B cell (primary cell): ENCODE data around the gene GNAT2. TPM values are rescaled to one million over a fixed set of nuclear protein-coding genes. Genes with fewer than 3 reads are reported as not detected.

Source experiments
- ATAC-seq: fragments of 200-7000 bp; cut with Tn5 transposase; one replicate; pipeline ENCODE4 v1.10.0; 2021; ENCODE audit warnings: low read depth, mild to moderate bottlenecking, moderate number of reproducible peaks, moderate library complexity
- CTCF ChIA-PET: fragments of 350-600 bp; sonication (Branson Sonifier 250); formaldehyde crosslinking; loops from one replicate; lab custom pipeline; 2021; ENCODE audit warnings: antibody characterized with exemption, inconsistent platforms; lab: Charles Lee
- POLR2A ChIA-PET: fragments of 350-600 bp; sonication (Branson Sonifier 250); formaldehyde crosslinking; loops from one replicate; lab custom pipeline; 2021; ENCODE audit warnings: antibody characterized with exemption; lab: Charles Lee
- DNase-seq: peaks from one replicate; pipeline ENCODE4 v3.0.0; 2013
- H2AFZ ChIP-seq: 2 replicates; pipeline ENCODE4 v1.6.1; 2012; ENCODE audit warnings: mild to moderate bottlenecking, low read depth, low read length; ENCODE audit not compliant: insufficient read depth, poor library complexity, severe bottlenecking
- H3K27ac ChIP-seq, 2 donors: 1 replicate in 1 of 2; 2 replicates in 1 of 2; pipeline ENCODE4 v1.5.1; 2012 to 2013; ENCODE audit warnings: low read length in 2 of 2, mild to moderate bottlenecking in 2 of 2, moderate library complexity in 1 of 2
- H3K27me3 ChIP-seq, 4 experiments: fragments of 200-600 bp in 1 of 4; sonication (generic) in 1 of 4; replicated peaks in 1 of 4; 1 replicate in 2 of 4; 2 replicates in 2 of 4; pipeline versions ENCODE4 v1.6.1 to v1.7.0; 2013 to 2016; ENCODE audit warnings: low read length in 3 of 4, mild to moderate bottlenecking in 2 of 4, mixed read lengths in 1 of 4, moderate library complexity in 1 of 4; ENCODE audit not compliant: insufficient read depth in 4 of 4, control insufficient read depth in 3 of 4; ENCODE audit errors: control extremely low read depth in 1 of 4
- H3K36me3 ChIP-seq, 2 experiments: replicated peaks in 1 of 2; 1 replicate in 1 of 2; 2 replicates in 1 of 2; pipeline versions ENCODE4 v1.6.1 to v1.7.1; 2013; ENCODE audit warnings: low read length in 1 of 2; ENCODE audit not compliant: insufficient read depth in 2 of 2, control insufficient read depth in 1 of 2; ENCODE audit errors: control extremely low read depth in 1 of 2, extremely low read depth in 1 of 2
- H3K4me1 ChIP-seq, 2 donors: fragments of 200-600 bp in 1 of 2; sonication (generic) in 1 of 2; 1 replicate in 1 of 2; 2 replicates in 1 of 2; pipeline versions ENCODE4 v1.5.1 to v1.6.1; 2013 to 2017; ENCODE audit warnings: low read length in 2 of 2; ENCODE audit not compliant: control insufficient read depth in 2 of 2, insufficient read depth in 2 of 2
- H3K4me2 ChIP-seq: replicated peaks from 2 replicates; pipeline ENCODE3; 2012; ENCODE audit warnings: mild to moderate bottlenecking, low read depth, low read length; ENCODE audit not compliant: poor library complexity, severe bottlenecking
- H3K4me3 ChIP-seq, 5 experiments: fragments of 200-600 bp in 1 of 5; sonication (generic) in 1 of 5; 1 replicate in 3 of 5; 2 replicates in 2 of 5; pipeline versions ENCODE4 v1.5.1 to v1.7.0; 2011 to 2016; ENCODE audit warnings: low read length in 4 of 5, mild to moderate bottlenecking in 4 of 5, low read depth in 2 of 5, control low read depth in 1 of 5, moderate library complexity in 1 of 5; ENCODE audit not compliant: insufficient read depth in 1 of 5; ENCODE audit errors: control extremely low read depth in 1 of 5, extremely low read depth in 1 of 5
- H3K79me2 ChIP-seq: fragments of 200-600 bp; sonication (generic); one replicate; pipeline ENCODE4 v1.6.0; 2016; ENCODE audit warnings: low read length; ENCODE audit not compliant: control insufficient read depth, insufficient read depth
- H3K9ac ChIP-seq: fragments of 200-600 bp; sonication (generic); 2 replicates; pipeline ENCODE4 v1.6.1; 2017; ENCODE audit warnings: mild to moderate bottlenecking, low read length, moderate library complexity
- H3K9me3 ChIP-seq, 3 donors: one replicate each; pipeline versions ENCODE4 v1.6.1 to v1.7.1; 2013; ENCODE audit warnings: low read length in 2 of 3; ENCODE audit not compliant: control insufficient read depth in 2 of 3, insufficient read depth in 1 of 3; ENCODE audit errors: control extremely low read depth in 1 of 3
- H4K20me1 ChIP-seq: 2 replicates; pipeline ENCODE4 v1.6.0; 2012; ENCODE audit warnings: mild to moderate bottlenecking, low read length; ENCODE audit not compliant: insufficient read depth, control insufficient read depth, poor library complexity, severe bottlenecking
- H3K27ac Mint-ChIP-seq: one replicate; pipeline ENCODE4 v1.8.0; 2021; ENCODE audit warnings: mixed read lengths
- H3K27me3 Mint-ChIP-seq: one replicate; pipeline ENCODE4 v1.8.0; 2021; ENCODE audit warnings: mixed read lengths
- H3K4me1 Mint-ChIP-seq: one replicate; pipeline ENCODE4 v1.8.0; 2021; ENCODE audit warnings: mixed read lengths
- H3K4me3 Mint-ChIP-seq: one replicate; pipeline ENCODE4 v1.8.0; 2021; ENCODE audit warnings: mixed read lengths
- H3K9me3 Mint-ChIP-seq: one replicate; pipeline ENCODE4 v1.8.0; 2022; ENCODE audit warnings: mixed read lengths; ENCODE audit not compliant: insufficient read depth
- EZH2 ChIP-seq: IDR thresholded peaks from 2 replicates; pipeline ENCODE4 v1.6.1; 2012; ENCODE audit warnings: borderline replicate concordance, low read depth, mild to moderate bottlenecking, moderate library complexity, low read length; ENCODE audit not compliant: insufficient read depth, poor library complexity, severe bottlenecking
- WGBS: methylation state at CpG from one replicate; pipeline ENCODE4 v1.1.5; 2013; ENCODE audit warnings: missing lambda C conversion rate; ENCODE audit not compliant: insufficient coverage; 5-methylcytosine and 5-hydroxymethylcytosine counted together
- intact Hi-C: fragments of 100-400 bp; cut with micrococcal nuclease; formaldehyde crosslinking; loops from one replicate; pipeline ENCODE4 v1.10.0; 2022
- polyA plus RNA-seq: library from polyadenylated mRNA; depleted of rRNA; stranded (reverse); fragments of >200 nt; gene quantifications from 2 replicates; pipeline ENCODE4 v1.2.3, GENCODE V29; 2012
- small RNA-seq: library from RNA; depleted of rRNA; stranded (forward); fragments of <200 nt; gene quantifications from one replicate; pipeline ENCODE3, GENCODE V24; 2012; ENCODE audit warnings: low replicate concordance, low read depth; ENCODE audit not compliant: insufficient read length
- total RNA-seq, 2 donors: library from RNA; stranded (reverse); fragments of 120-200 nt in 1 of 2; gene quantifications; 1 replicate in 1 of 2; 2 replicates in 1 of 2; pipeline versions ENCODE4 v1.2.3 to v1.2.4, GENCODE V29; 2013 to 2022
- TF ChIP-seq, protein P1 (sequence below): fragments of 200-600 bp; IDR thresholded peaks from one replicate; pipeline ENCODE4 v1.8.0; 2022; ENCODE audit warnings: antibody characterized with exemption, mild to moderate bottlenecking

Gene GNAT2
- total and polyA plus RNA-seq, 2 donors (not counting 1 experiment from before 2014, with no cell fraction given), result not detected

GRCh38 chr1:109557520-109557919, 61.9 kb downstream of the GNAT2 start:
- Histone ChIP-seq H4K20me1 (peaks cover 80% of the 10 kb centered on the region), H3K27ac (no peak overlapping the region), H3K9me3 (no peaks in the 10 kb centered on the region), H3K9ac (no peak overlapping the region), H3K27me3 (no peaks in the 10 kb centered on the region), H3K4me3 (no peak overlapping the region), H3K4me1 (peaks cover 7 to 23% of the 10 kb centered on the region in 2 donors), H3K79me2 (peaks cover 100% of the 10 kb centered on the region), H3K4me2 (no peak overlapping the region), H2AFZ (no peak overlapping the region), H3K36me3 (no peaks in the 10 kb centered on the region)
- intact Hi-C loops, result no loop called here
- Mint-ChIP-seq H3K9me3 (no peaks in the 10 kb centered on the region), H3K27me3 (no peaks in the 10 kb centered on the region), H3K4me3 (no peak overlapping the region), H3K4me1 (peaks cover 77% of the 10 kb centered on the region), H3K27ac (no peak overlapping the region)
- no peak for DNase-seq
- no peak for TF ChIP-seq EZH2
- TF ChIP-seq, protein P1, sequence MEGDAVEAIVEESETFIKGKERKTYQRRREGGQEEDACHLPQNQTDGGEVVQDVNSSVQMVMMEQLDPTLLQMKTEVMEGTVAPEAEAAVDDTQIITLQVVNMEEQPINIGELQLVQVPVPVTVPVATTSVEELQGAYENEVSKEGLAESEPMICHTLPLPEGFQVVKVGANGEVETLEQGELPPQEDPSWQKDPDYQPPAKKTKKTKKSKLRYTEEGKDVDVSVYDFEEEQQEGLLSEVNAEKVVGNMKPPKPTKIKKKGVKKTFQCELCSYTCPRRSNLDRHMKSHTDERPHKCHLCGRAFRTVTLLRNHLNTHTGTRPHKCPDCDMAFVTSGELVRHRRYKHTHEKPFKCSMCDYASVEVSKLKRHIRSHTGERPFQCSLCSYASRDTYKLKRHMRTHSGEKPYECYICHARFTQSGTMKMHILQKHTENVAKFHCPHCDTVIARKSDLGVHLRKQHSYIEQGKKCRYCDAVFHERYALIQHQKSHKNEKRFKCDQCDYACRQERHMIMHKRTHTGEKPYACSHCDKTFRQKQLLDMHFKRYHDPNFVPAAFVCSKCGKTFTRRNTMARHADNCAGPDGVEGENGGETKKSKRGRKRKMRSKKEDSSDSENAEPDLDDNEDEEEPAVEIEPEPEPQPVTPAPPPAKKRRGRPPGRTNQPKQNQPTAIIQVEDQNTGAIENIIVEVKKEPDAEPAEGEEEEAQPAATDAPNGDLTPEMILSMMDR, result no peak
- ChIA-PET POLR2A (no interaction called here), CTCF (no interaction called here)
- 96% methylated on average over 4 of the region's 5 CpGs for WGBS
- ATAC-seq, result no peak

DNA sequence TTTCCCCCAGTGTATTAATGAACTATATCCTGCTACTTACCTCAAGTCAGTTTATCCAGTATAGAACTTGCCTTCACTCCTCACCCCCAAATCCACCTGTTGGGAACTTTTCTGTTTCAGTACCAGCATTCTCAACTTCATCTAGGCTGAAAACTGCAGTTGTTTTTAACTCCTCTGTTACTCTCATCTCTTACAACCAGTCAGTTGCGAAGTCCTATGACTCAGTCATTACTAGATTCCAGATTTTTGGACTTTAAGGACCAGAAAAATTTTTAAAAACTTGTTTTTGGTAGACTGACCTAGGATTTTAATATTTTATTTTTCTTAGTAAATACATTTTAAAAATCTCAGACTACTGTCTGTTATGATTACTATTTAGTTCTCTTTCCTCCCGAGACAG, 62.9 kb downstream of the GNAT2 start:
- Mint-ChIP-seq H3K27ac (no peak overlapping the region), H3K9me3 (no peaks in the 10 kb centered on the region), H3K4me3 (peak overlapping the region; percentile 11), H3K4me1 (peaks cover 73% of the 10 kb centered on the region), H3K27me3 (no peaks in the 10 kb centered on the region)
- WGBS, result no CpG with 5 or more reads among the region's 2 CpGs
- Histone ChIP-seq H3K9me3 (no peaks in the 10 kb centered on the region), H4K20me1 (peaks cover 78% of the 10 kb centered on the region), H3K27me3 (no peaks in the 10 kb centered on the region), H3K79me2 (peaks cover 100% of the 10 kb centered on the region), H3K4me2 (peak overlapping the region; percentile 21), H3K27ac (no peak overlapping the region), H3K4me1 (peaks cover 7 to 22% of the 10 kb centered on the region in 2 donors), H3K4me3 (no peak overlapping the region), H3K36me3 (no peaks in the 10 kb centered on the region), H2AFZ (no peak overlapping the region), H3K9ac (no peak overlapping the region)
- DNase-seq (no peak), ATAC-seq (no peak)
- CTCF ChIA-PET, result no interaction called here
- intact Hi-C loops, result no loop called here
- no peak for TF ChIP-seq EZH2
- TF ChIP-seq, protein P1, result no peak
- POLR2A ChIA-PET, result no interaction called here

Small RNA genes lying within 50 kb of the gene (small RNA-seq; reads per million reads assigned to genes)
- gene RNU6V, result 2.5 reads per million, percentile 32 among the genes with 10 or more reads in this experiment

Other genes starting within 250 kb of the GNAT2 start
- 0.05 and 0.25 TPM in 2 replicates for gene SORT1, start 221.7 kb downstream of the GNAT2 start, total RNA-seq
- 0.13 and 0.14 TPM in 2 replicates for gene SORT1, start 221.7 kb downstream of the GNAT2 start, polyA plus RNA-seq
- 58.3 and 62.9 TPM in 2 replicates for gene PSMA5, start 193.2 kb downstream of the GNAT2 start, total RNA-seq
- 24.1 and 26.3 TPM in 2 replicates for gene PSMA5, start 193.2 kb downstream of the GNAT2 start, polyA plus RNA-seq
- not detected in 2 replicates for gene SYPL2, start 153.1 kb downstream of the GNAT2 start, total RNA-seq
- gene SYPL2, start 153.1 kb downstream of the GNAT2 start, polyA plus RNA-seq, result not detected in 2 replicates
- gene ATXN7L2, start 135.7 kb downstream of the GNAT2 start, total RNA-seq, result 10.1 and 10.9 TPM in 2 replicates
- gene ATXN7L2, start 135.7 kb downstream of the GNAT2 start, polyA plus RNA-seq, result 11.9 and 12.4 TPM in 2 replicates
- 28.0 and 29.0 TPM in 2 replicates for gene CYB561D1, start 125.5 kb downstream of the GNAT2 start, total RNA-seq
- gene CYB561D1, start 125.5 kb downstream of the GNAT2 start, polyA plus RNA-seq, result 10.9 and 16.1 TPM in 2 replicates
- gene AMIGO1, start 109.9 kb downstream of the GNAT2 start, total RNA-seq, result 2.4 and 2.6 TPM in 2 replicates
- gene AMIGO1, start 109.9 kb downstream of the GNAT2 start, polyA plus RNA-seq, result 0.19 and 0.20 TPM in 2 replicates
- gene GPR61, start 79.7 kb downstream of the GNAT2 start, total RNA-seq, result not detected in 2 replicates
- gene GPR61, start 79.7 kb downstream of the GNAT2 start, polyA plus RNA-seq, result not detected in 2 replicates
- 8.5 and 8.8 TPM in 2 replicates for gene GNAI3, start 71.0 kb downstream of the GNAT2 start, total RNA-seq
- 1.6 and 3.4 TPM in 2 replicates for gene GNAI3, start 71.0 kb downstream of the GNAT2 start, polyA plus RNA-seq
- 104 and 105 TPM in 2 replicates for gene AMPD2, start 221 bp upstream of the GNAT2 start, total RNA-seq
- 121 and 147 TPM in 2 replicates for gene AMPD2, start 221 bp upstream of the GNAT2 start, polyA plus RNA-seq
- gene GSTM4, start 36.5 kb upstream of the GNAT2 start, total RNA-seq, result 28.6 and 39.4 TPM in 2 replicates
- 30.6 and 56.5 TPM in 2 replicates for gene GSTM4, start 36.5 kb upstream of the GNAT2 start, polyA plus RNA-seq
- gene GSTM2, start 48.4 kb upstream of the GNAT2 start, total RNA-seq, result 42.9 and 43.3 TPM in 2 replicates
- 73.0 and 94.4 TPM in 2 replicates for gene GSTM2, start 48.4 kb upstream of the GNAT2 start, polyA plus RNA-seq
- gene GSTM1, start 68.2 kb upstream of the GNAT2 start, total RNA-seq, result 28.8 and 30.5 TPM in 2 replicates
- 10.7 and 40.0 TPM in 2 replicates for gene GSTM1, start 68.2 kb upstream of the GNAT2 start, polyA plus RNA-seq
- gene GSTM5, start 92.6 kb upstream of the GNAT2 start, total RNA-seq, result 0.15 TPM in 1 of 2 replicates, not detected in the other
- gene GSTM5, start 92.6 kb upstream of the GNAT2 start, polyA plus RNA-seq, result 0.06 and 0.07 TPM in 2 replicates
- 1.6 and 2.8 TPM in 2 replicates for gene GSTM3, start 121.4 kb upstream of the GNAT2 start, total RNA-seq
- gene GSTM3, start 121.4 kb upstream of the GNAT2 start, polyA plus RNA-seq, result 1.3 and 1.9 TPM in 2 replicates
- gene EPS8L3, start 144.3 kb upstream of the GNAT2 start, total RNA-seq, result not detected in 2 replicates
- not detected in 2 replicates for gene EPS8L3, start 144.3 kb upstream of the GNAT2 start, polyA plus RNA-seq